ENCODE data around the gene PHF20.
"Not testable (repeated sequence)": the region's sequence is repeated elsewhere in the genome, so short reads cannot be mapped to it uniquely, and the experiment has no call there.

The PHF20 gene

DNA sequence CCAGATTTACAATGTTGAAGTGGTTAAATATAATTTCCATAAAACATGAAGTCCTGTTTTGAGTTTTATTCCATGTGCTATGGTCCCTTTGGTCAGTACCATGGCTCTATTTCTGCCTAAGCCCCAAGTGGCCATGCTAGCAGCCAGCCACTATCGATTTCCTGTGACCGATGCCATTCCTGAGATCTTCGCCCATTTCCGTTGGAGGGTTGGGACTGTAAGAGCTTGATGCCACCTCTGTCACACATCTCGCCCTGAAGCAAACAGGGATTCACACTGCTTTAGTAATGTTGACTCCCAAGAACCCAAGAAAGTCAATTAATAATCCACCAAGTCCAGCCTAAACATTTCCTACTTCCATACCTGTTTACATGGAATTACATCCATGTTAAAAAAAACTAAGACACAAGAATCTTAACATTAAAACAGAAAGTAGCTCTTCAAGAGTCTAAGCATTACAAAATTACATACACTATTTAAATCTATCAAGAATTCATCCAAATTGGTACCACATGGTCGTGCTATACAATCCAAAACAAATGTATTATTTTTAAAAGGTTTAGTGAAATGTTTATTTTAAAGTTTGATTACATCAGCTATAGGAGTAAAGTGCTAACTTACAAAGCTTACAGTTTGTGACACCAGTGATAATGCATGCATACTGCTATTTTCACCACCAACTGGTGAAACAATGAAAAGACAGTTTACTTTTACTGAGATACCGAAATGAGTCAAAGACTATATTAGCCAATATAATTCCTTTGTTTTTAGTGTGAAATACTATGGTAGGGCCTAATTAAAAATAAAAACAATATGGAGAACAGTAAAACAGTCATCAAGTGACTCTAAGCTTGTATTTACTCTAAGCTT, 32.3 kb upstream of the PHF20 start:
- peak; percentile 80 for DNase-seq

DNA sequence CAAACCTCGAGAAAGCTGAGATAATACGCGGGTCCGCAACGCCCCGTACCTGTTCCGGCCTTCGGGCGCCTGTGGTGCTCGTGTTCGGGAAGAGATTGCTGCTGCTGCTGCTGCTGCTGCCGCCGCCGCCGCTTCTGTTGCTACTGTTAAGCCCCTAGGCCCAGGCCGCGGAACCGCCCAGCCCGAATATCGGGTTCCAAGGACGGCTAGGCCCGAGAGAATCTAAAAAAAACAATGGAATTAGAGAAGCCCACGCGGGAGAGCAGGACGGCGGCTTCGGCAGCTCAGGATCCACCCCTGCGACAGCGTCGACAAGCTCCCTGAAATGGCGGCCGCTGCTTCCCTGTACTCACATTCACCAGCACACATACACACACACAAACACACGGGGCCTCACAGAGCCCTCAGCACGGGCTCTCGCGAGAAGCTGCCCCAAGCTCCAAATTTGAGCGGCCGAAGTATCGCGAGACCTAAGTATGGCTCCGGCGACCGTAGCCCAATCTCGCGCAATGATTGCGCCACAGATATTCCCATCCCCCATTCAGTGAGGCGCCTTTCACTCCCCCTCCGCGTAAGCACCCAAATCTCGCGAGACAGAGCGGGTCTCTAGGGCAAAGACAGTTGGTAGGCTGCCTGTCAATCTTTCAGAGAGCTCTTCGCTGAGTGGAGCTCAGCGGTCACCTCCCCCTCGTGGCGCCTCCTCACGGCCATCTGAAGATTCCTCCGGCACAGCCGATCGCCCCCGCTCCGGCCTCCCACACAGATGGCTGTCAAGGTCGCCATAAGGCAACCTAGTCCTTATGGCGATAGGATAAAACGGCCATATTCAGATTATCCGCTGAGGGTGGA, 29.7 kb upstream of the PHF20 start, which contains the start of gene RBM39:
Gene RBM39, minus strand, starts transcription at position 369 of the 849 bp plus-strand sequence. CDS start 1,386 bp downstream, outside the sequence.
- DNase-seq: peak; percentile 100

DNA sequence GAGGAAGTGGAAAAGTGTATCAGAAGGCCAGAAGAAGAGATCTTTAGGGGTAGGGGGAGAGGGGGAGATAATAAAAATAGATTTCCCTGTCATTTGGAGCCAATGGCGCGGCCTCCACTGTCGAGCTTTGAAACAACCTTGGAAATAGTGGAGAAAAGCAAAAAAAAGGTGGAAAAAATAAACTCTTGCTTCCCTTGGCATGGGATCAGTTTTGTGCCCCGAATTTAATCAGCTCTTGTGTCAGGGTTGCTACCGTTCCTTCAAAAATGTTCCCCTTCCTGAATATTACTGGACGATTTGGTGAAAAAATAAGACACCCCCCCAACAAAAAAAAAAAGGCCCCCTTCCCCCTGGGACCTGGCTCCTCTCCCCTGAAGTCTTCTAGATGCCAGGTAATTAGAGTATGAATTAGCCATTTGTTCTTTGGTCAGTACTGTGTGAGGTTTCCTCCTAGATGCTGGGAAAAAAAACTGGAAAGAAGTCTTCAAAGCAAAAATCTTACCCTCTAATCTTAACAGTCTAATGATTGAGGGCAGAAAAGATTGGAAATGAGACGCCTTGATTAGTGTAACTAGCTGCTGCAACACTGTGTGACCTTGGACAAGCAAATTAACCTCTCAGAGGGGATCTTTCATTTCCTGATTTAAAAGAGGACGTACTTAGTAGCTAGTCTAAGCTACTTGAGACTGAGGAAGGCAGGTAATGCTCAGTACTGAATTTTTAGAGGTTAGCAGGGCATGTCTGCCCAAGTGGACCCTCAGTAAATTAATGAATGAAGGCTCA, 28.9 kb upstream of the PHF20 start:
- peak; percentile 77 for DNase-seq

DNA sequence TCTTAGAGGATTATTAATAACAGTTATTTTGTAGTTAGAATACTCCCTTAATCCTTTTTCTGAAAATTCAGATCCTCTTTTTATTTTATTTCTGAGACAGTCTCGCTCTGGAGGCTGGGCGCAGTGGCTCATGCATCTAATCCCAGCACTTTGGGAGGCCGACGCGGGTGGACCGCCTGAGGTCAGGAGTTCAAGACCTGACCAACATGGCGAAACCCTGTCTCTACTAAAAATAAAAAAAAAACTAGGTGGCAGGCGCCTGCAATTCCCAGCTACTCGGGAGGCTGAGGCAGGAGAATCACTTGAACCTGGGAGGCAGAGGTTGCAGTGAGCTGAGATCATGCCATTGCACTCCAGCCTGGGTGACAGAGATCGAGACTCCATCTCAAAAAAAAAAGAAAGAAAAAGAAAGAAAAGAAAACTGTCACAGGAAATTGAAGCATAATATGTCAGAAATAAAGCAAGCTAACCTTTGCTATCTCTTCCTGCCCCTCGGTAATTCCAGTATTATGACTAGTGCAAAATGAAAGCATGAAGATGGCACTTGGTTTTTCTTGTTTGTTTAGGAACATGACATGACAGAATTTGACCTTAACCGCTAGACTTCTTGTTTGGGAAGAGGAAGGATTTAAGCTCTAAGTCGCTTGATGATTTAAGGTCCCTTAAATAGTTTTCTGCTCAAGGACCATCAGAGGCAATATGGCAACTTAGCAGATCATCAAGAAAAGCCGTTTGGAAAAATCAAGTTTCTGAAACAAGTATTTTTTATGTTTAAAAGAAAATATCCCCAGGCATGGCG, 27.9 kb upstream of the PHF20 start:
- peak; percentile 56 for DNase-seq

DNA sequence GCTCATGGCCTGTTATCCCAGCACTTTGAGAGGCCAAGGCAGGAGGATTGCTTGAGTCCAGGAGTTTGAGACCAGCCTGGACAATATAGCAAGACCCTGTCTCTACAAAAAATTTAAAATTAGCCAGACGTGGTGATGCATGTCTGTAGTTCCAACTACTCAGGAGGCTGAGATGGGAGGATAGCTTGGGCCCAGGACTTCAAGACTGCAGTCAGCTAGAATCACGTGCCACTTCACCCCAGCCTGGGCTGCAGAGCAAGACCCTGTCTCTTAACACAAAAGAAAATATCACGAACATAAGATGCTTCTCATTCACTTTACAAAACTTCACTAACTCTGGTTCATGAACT, 27.3 kb upstream of the PHF20 start:
- not testable (repeated sequence) for DNase-seq

DNA sequence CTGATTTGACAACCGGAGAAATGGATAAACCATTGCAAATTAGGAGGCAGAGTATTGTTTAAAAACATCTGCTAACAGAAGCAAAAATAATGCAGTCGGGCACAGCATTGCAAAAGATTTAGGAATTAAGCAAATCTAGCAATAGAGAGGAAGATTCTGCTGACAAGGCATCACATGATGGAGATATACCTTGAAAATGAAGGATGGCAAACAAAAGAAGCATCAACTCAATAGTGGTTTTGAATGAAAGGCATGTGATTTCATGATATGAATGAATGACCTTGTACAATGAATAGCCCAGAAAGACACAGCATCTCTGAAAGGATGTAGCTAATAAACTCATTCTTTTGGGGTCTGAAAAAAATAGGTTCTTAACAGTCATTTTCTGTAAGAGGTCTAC, 21.2 kb upstream of the PHF20 start:
- no peak for DNase-seq

DNA sequence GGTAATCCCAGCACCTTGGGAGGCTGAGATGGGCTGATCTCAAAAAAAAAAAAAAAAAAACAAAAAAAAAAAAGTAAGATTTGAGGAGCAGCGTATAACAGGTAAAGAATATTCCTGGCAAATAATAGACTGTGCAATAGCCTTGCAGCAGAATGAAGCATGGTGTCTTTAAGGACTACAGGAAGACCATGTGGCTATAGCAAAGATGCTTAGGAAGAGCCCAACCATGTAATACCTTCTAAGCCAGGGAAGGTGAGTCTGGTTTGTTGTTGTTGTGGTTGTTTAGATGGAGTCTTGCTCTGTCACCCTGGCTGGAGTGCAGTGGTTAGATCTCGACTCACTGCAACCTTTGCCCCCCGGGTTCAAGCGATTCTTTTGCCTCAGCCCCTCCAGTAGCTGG, 15.4 kb upstream of the PHF20 start:
- DNase-seq: no peak

DNA sequence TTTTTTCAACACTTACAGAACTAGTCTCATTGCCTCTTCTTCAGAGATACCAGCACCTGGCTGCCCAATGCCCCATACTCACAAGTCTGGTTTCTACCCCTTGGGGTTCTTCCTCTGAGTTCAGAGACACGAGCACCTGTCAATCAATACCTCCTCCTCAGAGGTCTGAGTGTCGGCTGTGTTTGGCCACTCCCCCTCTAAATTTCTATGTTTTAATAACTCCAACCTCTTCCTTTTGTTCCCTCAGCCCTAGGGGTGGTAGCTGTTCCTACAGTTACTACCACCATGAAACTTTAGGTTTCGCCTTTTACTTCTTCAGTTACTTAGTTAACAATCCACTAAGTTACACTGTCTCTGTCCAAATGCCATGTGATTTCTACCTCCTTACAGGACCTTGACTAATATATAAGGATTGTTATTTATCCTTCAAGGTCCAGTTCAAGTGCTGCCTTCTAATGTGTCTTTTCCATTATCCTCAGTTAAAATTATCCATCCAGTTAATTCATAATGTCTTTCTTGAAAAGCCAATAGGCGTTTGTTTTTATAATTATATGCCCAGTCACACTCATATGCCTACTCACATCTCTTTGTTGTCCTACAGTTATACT, 14.6 kb upstream of the PHF20 start:
- no peak for DNase-seq

DNA sequence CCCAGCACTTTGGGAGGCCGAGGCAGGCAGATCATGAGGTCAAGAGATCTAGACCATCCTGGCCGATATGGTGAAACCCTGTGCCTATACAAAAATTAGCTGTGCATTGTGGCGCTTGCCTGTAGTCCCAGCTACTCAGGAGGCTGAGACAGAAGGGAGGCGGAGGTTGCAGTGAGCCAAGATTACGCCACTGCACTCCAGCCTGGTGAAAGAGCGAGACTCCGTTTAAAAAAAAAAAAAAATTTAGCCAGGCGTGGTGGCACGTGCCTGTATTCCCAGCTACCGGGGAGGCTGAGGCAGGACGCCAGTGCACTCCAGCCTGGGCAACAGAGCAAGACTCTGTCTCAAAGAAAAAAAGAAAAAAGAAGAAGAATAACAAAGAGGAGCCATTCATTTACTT, 10.3 kb upstream of the PHF20 start:
- not testable (repeated sequence) for DNase-seq

DNA sequence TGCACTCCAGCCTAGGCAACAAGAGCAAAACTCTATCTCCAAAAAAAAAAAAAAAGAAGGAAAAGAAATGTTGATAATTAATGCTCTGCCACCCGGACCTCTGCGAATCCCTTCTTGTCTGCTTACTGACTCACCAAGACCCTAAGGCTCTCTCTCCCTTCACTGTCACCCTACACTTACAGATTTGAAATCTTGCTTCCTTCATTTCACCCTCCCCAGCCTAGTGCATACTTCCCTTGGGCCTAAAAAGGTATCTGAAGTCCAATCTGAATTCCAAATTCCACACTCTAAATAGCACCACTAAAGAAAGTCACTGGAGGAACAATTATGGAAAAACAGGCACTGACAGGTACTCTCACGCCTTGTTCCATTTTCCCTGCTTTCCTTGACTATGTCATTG, 9.4 kb upstream of the PHF20 start:
- no peak for DNase-seq

DNA sequence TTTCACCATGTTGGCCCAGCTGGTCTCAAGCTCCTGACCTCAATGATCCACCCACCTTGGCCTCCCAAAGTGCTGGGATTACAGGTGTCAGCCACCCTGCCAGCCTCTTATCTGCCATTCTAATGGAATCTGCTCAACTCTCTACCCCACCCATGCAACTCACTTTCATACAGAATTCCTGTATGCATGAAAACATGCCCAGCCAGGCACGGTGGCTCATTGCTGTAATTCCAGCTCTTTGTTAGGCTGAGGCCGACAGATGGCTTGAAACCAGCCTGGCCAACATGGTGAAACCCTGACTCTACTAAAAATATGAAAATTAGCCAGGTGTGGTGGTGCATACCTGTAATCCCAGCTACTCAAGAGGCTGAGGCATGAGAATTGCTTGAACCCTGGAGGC, 6.9 kb upstream of the PHF20 start:
- not testable (repeated sequence) for DNase-seq

DNA sequence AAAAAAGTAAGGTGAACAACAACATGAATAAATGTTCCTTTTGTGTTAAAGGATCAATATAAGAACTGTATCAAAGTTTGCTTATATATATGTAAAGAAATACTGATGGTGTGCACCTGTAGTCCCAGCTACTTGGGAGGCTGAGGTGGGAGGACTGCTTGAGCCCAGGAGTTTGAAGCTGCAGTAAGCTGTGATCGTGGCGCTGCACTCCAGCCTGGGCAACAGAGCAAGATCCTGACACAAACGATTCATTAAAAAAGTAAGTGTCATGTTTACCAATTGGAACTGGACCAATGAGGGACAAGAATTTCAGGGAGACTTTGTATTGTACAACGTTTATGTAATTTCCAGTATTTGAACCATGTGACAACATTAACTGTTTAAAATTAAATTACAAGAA, 5.0 kb upstream of the PHF20 start:
- no peak for DNase-seq

DNA sequence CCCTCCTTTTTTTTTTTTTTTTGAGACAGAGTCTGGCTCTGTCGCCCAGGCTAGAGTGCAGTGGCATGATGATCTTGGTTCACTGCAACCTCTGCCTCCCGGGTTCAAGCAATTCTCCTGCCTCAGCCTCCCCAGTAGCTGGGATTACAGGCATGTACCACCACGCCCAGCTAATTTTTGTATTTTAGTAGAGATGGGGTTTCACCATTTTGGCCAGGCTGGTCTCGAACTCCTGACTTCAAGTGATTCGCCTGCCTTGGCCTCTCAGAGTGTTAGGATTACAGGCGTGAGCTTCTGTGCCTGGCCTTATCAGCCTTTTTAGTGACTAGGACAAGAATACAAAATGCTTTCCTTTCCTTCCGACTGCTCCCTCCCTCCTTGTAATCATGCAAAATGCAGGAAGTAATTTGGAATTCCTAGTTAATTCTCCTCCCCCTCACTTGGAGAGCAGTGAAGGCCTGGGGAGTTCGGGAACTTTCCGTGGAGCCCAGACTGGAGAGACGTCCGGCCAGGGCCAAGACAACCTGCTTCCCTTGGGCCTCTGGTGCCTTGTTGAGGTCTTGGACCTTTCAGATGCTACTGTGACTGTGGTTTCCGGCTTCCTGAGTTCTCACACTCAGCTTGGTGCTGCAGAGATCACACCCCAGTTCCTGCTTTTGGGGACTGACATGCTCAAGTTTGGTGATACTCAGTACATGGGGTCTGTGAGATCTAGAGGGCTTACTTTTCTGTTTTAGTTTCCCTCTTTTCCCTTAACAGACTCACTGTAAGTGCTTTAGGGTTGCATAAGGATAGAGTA, 3.9 kb upstream of the PHF20 start:
- DNase-seq: peak; percentile 89

DNA sequence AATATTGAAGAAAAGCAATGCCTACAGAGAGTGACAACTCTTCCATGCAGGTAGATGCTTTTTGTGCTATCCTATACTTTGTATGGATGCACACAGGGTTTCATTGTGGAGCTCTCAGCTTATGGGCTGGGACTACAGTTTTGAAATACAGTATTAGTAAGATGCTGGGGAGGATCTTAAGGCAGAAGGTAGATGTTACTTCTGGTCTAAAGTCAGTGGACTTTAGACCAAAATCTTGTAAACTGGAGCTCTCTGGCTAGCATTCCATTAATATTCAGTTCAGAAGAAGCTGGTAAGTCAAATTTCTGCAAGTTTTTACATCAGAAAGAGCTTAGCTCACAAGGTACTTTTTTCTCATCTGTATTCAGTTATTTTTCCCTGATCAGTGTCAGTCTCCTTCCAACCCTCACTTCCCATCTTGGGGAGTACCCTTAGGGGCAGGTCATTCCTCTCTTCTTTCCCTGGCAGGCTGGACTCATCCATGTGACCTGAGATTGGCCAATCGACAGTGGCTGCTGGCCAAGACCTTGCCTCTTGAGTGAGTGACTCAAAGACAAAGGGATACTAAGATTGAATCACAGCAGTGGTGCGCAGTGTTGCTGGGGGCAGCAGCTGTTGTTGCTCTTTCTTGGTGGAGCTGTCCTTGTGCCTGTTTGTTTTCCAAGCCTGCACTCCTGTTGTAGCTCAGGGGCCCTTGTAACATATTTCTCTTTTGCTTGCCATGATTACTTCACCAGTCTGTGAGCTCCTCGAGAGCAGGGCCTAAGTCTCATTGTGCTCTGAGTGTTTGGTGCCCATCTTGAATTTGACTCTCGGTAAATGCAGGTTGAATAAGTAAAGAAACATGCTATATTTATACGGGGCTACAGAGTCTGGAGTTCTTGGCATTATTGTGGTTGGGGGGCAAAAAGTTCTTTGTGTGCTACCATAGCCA, 2.8 kb upstream of the PHF20 start:
- DNase-seq: peak; percentile 53

DNA sequence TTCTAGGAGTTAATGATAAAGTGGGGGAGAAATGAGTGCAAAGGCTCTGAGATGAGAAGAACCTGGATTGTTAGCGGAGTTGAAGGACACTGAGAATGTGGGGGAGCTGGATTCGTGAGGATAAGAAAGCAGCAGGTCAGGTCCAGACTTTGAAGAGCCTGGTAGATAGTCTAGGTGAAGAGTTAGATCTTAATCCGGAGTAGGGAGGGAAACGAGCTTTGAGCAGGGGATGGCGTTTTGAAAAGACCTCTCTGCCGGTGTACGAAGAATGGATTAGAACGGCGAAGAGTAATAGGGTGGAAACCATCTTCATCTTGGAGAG, 487 bp upstream of the PHF20 start:
- DNase-seq: no peak

DNA sequence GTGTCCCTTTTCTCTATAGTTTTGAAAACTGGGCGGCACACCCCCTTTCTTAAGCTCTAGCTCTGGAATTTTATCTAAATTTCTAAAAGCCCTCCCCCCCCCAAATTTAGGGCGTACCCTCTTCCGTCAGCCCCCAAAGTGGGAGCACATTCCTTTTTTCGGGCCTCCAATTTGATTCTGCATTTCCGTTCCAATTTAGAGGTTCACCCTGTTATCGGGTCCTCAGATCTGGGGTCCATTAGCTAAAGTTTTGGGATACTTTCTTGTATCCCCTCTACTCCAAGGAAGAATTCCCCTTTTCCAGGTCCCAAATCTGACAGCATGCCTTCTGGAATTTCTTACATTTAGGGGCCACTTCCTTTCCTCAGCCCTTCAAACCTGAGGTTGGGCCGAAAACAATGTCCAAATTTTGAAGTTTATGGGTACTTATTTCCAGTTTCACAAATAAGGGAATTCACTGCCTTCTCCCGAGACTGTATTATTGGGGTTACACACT, 796 bp downstream of the PHF20 start:
- DNase-seq: no peak

DNA sequence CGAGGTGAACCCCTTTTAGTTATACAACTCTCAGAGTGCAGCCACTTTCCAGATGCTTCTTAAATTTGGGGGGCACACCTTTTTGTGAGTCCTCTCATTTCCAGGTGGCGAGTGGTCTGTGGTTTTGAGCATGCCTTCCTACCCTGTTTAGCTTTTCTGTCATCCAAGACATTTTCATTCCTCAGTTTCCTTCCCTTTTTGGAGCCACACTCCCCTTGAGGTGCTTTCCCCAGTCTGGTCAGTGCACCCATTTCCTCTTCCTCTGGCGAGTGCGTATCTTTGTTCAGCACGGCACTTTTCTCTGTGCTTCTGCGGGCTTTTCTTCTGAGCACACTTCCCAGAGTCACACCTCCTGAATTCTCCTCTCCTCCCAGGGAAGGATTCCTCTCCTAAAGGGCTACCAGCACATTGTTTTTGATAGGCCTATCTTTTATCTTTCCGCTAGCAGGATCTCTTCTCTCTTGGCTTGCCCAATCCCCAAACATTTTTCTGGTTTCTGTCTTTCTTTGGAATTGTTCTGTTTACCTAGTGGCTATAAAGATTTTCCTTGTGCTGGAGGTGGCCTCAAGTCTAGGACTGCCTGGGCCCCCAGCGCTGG, 1.4 kb downstream of the PHF20 start:
- DNase-seq: peak; percentile 63

DNA sequence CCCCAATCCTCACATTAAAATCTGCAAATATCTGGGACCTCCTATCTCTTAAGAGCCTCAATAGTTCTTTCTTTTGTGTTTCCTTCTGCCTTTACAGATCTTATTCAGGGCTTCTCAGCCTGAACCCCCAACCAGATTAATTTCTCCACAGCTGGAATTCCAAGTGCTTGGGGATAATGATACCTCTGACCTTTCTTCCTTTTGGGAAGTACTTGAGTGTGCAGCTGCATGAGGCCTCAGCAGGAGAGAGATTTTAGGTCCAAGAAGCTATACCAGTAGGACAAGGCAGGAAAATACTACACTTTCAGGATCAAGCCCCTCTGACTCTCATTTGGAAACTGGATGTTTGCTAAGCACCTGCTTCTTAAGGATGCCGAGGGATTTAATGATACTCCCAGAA, 2.6 kb downstream of the PHF20 start:
- DNase-seq: no peak

DNA sequence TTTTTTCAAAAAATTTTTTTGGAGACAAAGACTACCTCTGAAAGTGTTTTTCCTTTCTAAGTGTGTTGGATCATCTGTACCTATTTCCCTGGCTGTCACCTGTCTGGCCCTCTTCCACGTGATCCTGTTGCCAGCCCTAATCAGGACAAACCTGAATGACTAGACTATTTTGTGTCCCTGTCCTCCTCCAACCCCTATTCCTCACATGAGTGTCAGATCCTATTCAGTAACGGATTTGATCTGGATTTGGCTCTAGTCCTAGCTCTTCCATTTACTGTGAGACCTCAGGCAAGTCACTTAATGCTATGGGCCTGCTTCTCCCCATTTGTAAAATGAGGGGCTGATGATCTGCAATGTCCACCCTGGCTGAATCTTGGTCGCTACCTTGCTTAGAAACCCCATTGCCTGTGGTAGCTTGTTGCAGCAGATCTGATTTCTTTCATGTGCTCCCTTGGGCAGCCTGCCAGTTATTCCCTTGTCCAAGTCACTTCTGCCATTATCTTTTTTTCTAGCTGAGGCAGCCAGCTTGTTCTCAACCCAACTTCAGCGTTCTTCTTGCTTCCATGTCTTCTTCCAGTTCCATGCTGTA, 4.8 kb downstream of the PHF20 start:
- DNase-seq: peak; percentile 86

Data from hematopoietic multipotent progenitor cell treated with erythropoietin and hydrocortisone succinate and interleukin-3 and kit ligand, for 6 days (in vitro differentiated cells).